Memory B cell (primary cell): ENCODE data around the gene ZBTB38.

Experiments used
- ATAC-seq: fragments of 150-1000 bp; cut with Tn5 transposase; 2 replicates; pipeline ENCODE4 v1.10.0; 2021; ENCODE audit warnings: low read depth, mild to moderate bottlenecking, moderate library complexity
- DNase-seq, 2 donors: peaks; one replicate each; pipeline ENCODE4 v3.0.0; 2022; ENCODE audit warnings: low spot score in 2 of 2
- H3K27ac Mint-ChIP-seq: one replicate; pipeline ENCODE4 v1.8.0; 2022; ENCODE audit warnings: mild to moderate bottlenecking, moderate library complexity, mixed read lengths
- H3K27me3 Mint-ChIP-seq: one replicate; pipeline ENCODE4 v1.8.0; 2022; ENCODE audit warnings: mixed read lengths
- H3K36me3 Mint-ChIP-seq: one replicate; pipeline ENCODE4 v1.8.0; 2022; ENCODE audit warnings: mild to moderate bottlenecking, mixed read lengths
- H3K4me1 Mint-ChIP-seq: one replicate; pipeline ENCODE4 v1.8.0; 2022; ENCODE audit warnings: mixed read lengths
- H3K4me3 Mint-ChIP-seq: one replicate; pipeline ENCODE4 v1.8.0; 2022; ENCODE audit warnings: mild to moderate bottlenecking, moderate library complexity, mixed read lengths
- H3K9me3 Mint-ChIP-seq: one replicate; pipeline ENCODE4 v1.8.0; 2022; ENCODE audit warnings: mixed read lengths

The ZBTB38 gene

DNA sequence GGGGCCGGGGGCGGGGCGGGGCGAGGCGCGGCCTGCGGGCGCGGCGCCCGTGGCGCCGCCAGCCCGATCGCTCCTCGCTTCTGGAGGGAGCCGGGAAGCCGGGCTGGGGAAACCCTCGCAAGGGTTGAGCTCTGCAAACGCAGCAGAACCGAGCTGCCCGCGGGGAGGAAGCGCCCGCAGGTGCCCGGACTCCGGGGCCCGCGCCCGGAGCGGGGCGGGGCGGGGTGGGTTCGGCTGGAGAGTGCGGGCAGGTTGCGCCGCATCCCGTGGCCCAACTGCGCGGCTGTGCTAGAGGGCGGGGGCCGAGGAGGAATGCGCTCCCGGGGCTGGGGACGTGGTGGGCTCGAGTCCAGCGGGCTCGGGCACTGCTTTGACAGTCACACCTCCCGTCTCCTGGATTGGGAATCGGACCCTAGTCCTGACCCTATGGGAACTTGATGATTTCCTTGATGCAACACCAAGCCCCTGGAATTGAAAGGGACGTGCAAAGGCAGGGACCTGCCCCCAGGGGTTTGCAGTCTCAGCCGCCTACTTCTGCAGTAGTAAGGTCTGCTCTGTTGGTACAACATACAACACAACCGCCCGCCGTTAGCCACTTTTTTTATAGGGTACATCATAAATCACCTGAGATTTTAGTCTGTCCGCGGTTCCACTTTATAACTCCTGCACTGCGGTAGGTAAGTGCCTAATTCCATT, 34.3 kb downstream of the ZBTB38 start:
- H3K36me3 Mint-ChIP-seq = peaks cover 20% of the 10 kb centered on the region
- DNase-seq (peak; percentile 42 to 67), ATAC-seq (peak; percentile 63)
- peak overlapping the region; percentile 84 for H3K4me3 Mint-ChIP-seq
- peaks cover 36% of the 10 kb centered on the region for H3K4me1 Mint-ChIP-seq
- H3K9me3 Mint-ChIP-seq = no peaks in the 10 kb centered on the region
- H3K27ac Mint-ChIP-seq = peak overlapping the region; percentile 66
- H3K27me3 Mint-ChIP-seq = no peaks in the 10 kb centered on the region

DNA sequence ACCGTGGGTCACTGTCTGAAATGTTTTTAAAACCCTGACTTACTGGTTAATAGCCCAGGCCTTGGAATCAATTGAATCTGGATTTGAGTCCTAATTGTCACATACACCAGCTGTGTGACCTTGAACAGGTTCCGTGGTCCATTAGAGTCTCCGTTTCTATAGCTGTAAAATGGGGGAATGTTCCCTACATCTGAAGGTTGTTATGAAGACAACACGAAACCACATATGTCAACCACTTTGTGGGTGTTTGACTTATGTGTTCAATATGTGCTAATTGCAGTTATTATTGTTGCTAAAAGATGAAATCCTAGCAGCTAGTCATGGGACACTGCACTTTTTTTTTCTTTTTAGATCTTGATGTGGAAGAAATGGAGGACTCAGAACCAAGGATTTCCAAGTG, 35.3 kb downstream of the ZBTB38 start:
- peak overlapping the region; percentile 80 for H3K27ac Mint-ChIP-seq
- peaks cover 22% of the 10 kb centered on the region for H3K36me3 Mint-ChIP-seq
- peak overlapping the region; percentile 60 for H3K4me3 Mint-ChIP-seq
- ATAC-seq (no peak), DNase-seq (no peak)
- peaks cover 36% of the 10 kb centered on the region for H3K4me1 Mint-ChIP-seq
- H3K9me3 Mint-ChIP-seq = no peaks in the 10 kb centered on the region
- no peaks in the 10 kb centered on the region for H3K27me3 Mint-ChIP-seq

- H3K4me3 Mint-ChIP-seq = no peak overlapping the region
- H3K4me1 Mint-ChIP-seq = peaks cover 35% of the 10 kb centered on the region
Measured at GRCh38 chr3:141405025-141405424, 36.7 kb downstream of the ZBTB38 start.

DNA sequence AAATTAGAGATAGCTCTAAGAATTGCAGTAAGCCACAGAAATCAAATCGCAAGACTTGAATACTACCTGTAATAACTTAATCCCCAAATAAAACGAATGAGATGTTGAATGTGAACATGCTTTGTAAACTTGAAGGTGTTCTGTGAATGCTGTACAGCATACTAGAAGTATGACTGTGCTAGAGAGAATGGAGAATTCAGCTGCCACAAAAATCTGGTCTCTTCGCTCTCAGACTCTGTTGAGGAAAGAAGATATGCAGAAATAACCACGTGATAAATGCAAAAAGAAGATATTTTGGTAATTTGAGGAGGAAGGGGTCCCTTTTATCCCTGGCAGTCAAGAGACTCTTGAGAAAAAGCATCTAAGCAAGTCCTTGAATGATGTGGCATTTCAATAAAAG, 37.3 kb downstream of the ZBTB38 start:
- DNase-seq (no peak), ATAC-seq (no peak)
- peaks cover 37% of the 10 kb centered on the region for H3K4me1 Mint-ChIP-seq
- H3K27me3 Mint-ChIP-seq = no peaks in the 10 kb centered on the region
- peaks cover 24% of the 10 kb centered on the region for H3K36me3 Mint-ChIP-seq
- H3K9me3 Mint-ChIP-seq = no peaks in the 10 kb centered on the region
- H3K4me3 Mint-ChIP-seq = no peak overlapping the region
- peak overlapping the region; percentile 80 for H3K27ac Mint-ChIP-seq

More at GRCh38 chr3:141405025-141405424, 36.7 kb downstream of the ZBTB38 start:
- Mint-ChIP-seq H3K27me3 (no peaks in the 10 kb centered on the region), H3K9me3 (no peaks in the 10 kb centered on the region), H3K36me3 (peaks cover 24% of the 10 kb centered on the region), H3K27ac (peak overlapping the region; percentile 80)
- ATAC-seq (no peak), DNase-seq (no peak)

DNA sequence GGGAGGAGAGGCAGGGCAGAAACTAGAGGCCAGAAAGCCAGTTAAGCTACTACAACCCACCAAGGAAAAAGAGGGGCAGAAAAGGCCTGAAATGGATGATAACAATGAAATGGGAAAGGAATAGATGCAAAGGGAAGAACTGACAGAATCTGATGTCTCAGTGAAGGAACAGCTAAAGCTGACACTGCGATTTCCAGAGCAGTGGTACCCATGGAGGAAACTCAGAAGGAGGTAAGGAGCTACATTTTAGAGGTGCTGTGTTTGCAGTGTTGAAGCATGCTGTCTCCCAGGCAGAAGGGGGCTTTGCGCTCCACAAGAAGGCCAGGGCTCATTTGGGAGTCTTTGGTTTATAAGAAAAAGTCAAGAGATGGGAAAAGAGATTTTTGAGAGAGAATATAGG, 38.0 kb downstream of the ZBTB38 start:
- no peaks in the 10 kb centered on the region for H3K27me3 Mint-ChIP-seq
- H3K9me3 Mint-ChIP-seq = no peaks in the 10 kb centered on the region
- ATAC-seq = no peak
- DNase-seq = no peak
- H3K4me1 Mint-ChIP-seq = peaks cover 38% of the 10 kb centered on the region
- peak overlapping the region; percentile 16 for H3K27ac Mint-ChIP-seq
- peaks cover 24% of the 10 kb centered on the region for H3K36me3 Mint-ChIP-seq
- no peak overlapping the region for H3K4me3 Mint-ChIP-seq

GRCh38 chr3:141407047-141407446, 38.7 kb downstream of the ZBTB38 start:
- ATAC-seq = no peak
- H3K36me3 Mint-ChIP-seq = peaks cover 24% of the 10 kb centered on the region
- no peak for DNase-seq
- no peak overlapping the region for H3K4me3 Mint-ChIP-seq
- no peak overlapping the region for H3K27ac Mint-ChIP-seq
- no peaks in the 10 kb centered on the region for H3K27me3 Mint-ChIP-seq
- no peaks in the 10 kb centered on the region for H3K9me3 Mint-ChIP-seq
- H3K4me1 Mint-ChIP-seq = peaks cover 40% of the 10 kb centered on the region

GRCh38 chr3:141407825-141408224, 39.5 kb downstream of the ZBTB38 start:
- Mint-ChIP-seq H3K4me1 (peaks cover 46% of the 10 kb centered on the region), H3K27ac (peak overlapping the region; percentile 69), H3K4me3 (no peak overlapping the region), H3K36me3 (peaks cover 25% of the 10 kb centered on the region), H3K27me3 (no peaks in the 10 kb centered on the region), H3K9me3 (no peaks in the 10 kb centered on the region)
- DNase-seq (no peak), ATAC-seq (no peak)

GRCh38 chr3:141408596-141408995, 40.3 kb downstream of the ZBTB38 start:
- no peak for ATAC-seq
- H3K27me3 Mint-ChIP-seq = no peaks in the 10 kb centered on the region
- peak overlapping the region; percentile 99 for H3K27ac Mint-ChIP-seq
- no peaks in the 10 kb centered on the region for H3K9me3 Mint-ChIP-seq
- H3K4me1 Mint-ChIP-seq = peaks cover 47% of the 10 kb centered on the region
- DNase-seq = no peak
- no peak overlapping the region for H3K4me3 Mint-ChIP-seq
- H3K36me3 Mint-ChIP-seq = peaks cover 30% of the 10 kb centered on the region

GRCh38 chr3:141409940-141410241, 41.6 kb downstream of the ZBTB38 start:
- Mint-ChIP-seq H3K4me1 (peaks cover 43% of the 10 kb centered on the region), H3K36me3 (peaks cover 34% of the 10 kb centered on the region), H3K27ac (peak overlapping the region; percentile 99), H3K27me3 (no peaks in the 10 kb centered on the region), H3K9me3 (no peaks in the 10 kb centered on the region), H3K4me3 (no peak overlapping the region)
- DNase-seq (no peak), ATAC-seq (no peak)

DNA sequence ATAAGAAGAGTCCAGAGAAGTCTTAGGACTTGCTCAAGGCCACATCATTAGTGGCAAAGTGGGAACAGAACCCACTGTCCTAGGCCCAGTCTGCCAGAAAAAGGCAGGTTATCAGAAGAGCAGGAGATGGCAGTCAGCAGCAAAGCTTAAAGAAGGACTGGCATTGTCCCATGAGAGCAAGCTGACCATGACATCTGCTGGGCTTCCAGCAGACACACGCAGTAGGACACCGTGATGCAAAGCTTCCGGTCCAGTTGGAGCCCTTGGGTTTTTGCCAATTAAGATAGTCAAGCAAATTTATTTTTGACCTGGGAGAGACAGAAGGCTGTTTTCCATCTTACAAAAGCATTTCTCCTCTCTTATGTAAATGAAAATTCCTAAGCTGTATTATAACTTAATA, 42.1 kb downstream of the ZBTB38 start:
- Mint-ChIP-seq H3K27ac (peak overlapping the region; percentile 99), H3K36me3 (peaks cover 34% of the 10 kb centered on the region)
- ATAC-seq = no peak

DNA sequence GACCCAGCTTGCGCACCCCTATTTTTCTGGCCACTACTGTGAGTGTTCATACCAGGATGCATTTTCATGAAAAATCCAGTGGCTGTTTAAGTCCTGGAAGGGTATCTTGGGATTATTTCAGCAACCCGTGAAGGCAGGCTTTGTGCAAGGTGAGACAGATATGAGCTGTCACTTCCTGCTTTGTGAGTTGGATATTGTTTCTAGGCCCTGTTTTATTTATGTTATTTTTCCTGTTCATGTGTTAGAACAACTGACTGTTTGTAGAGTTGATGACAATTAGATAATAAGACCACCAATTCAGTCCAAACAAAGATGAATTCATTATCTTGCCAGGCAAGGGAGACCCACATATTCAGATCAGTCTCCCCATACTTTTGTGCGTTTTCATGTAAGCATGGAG, 42.5 kb downstream of the ZBTB38 start:
- no peaks in the 10 kb centered on the region for H3K9me3 Mint-ChIP-seq
- H3K4me1 Mint-ChIP-seq = peaks cover 41% of the 10 kb centered on the region
- ATAC-seq (no peak), DNase-seq (no peak)
- no peaks in the 10 kb centered on the region for H3K27me3 Mint-ChIP-seq
- H3K4me3 Mint-ChIP-seq = peak overlapping the region; percentile 65
- peaks cover 30% of the 10 kb centered on the region for H3K36me3 Mint-ChIP-seq
- peak overlapping the region; percentile 99 for H3K27ac Mint-ChIP-seq

More for the DNA sequence above, 42.1 kb downstream of the ZBTB38 start:
- DNase-seq = no peak
- Mint-ChIP-seq H3K4me1 (peaks cover 44% of the 10 kb centered on the region), H3K27me3 (no peaks in the 10 kb centered on the region), H3K9me3 (no peaks in the 10 kb centered on the region), H3K4me3 (no peak overlapping the region)

DNA sequence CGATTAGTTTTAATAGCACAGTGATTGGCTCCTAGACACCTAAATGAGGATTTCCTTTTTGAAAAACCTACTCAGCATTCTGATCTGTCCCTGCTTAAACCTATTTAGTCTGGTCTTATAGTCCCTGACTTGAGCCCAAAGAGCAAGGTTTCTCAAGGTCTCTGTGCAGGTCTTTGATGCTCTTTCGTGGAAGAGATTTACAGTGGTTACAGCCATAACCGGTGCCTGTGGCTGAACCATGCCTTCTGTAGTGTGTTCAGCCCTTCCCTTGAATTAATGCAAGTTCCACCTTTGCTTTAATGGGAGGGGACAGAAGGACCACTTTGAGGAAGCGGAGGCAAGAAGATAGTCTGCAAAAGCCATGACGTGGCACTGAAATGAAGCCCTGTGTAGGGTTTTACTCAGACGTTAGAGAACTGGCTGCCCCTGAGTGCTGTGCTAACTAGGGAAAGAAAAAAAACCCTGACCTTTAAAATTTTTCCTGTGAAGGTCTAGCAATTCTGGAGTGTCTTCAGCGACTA, 43.0 kb downstream of the ZBTB38 start:
- Mint-ChIP-seq H3K36me3 (peaks cover 26% of the 10 kb centered on the region), H3K9me3 (no peaks in the 10 kb centered on the region), H3K27ac (peak overlapping the region; percentile 99), H3K27me3 (no peaks in the 10 kb centered on the region), H3K4me1 (peaks cover 37% of the 10 kb centered on the region), H3K4me3 (peak overlapping the region; percentile 65)
- ATAC-seq (peak; percentile 48), DNase-seq (peak; percentile 5 to 32)

DNA sequence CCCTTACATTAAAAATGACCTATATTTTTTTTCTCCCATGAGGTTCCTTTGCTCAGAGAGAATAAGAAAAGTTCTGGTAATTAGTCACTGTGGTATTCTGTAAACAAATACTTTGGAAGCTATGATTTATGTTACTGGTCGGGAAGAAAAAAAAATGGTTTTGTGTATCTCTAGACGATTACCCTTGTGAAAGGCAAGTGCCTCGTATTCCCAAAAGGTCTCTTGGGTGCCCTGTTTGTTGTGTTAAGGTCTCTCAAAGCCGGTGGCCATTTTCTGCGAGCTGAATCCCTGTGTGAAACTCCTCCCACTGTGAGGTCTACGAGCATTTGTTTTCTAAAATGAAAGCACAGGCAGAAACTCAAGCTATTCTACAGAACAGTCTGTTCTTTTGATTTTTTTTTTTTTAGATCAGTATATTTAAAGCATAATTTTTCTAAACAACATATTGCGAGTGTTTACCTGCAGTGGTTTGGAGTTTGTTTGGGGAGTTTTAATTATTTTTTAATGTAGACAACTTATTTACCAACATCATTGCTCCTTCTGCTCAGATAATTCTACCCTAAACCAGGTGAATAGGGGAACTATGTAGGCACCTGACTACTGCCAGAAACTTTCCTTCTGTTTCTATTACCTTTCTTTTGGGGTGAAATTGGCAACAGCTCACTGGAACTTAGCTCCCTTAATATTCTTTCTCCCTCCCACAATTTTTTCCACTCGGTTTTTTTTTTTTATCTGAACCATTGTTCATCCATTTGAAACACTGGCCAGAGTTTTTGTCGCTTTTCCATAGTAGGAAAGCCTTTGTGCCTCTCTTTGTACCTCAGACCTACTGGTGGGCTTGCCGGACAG, 44.0 kb downstream of the ZBTB38 start:
- peak overlapping the region; percentile 99 for H3K27ac Mint-ChIP-seq
- peaks cover 39% of the 10 kb centered on the region for H3K4me1 Mint-ChIP-seq

DNA sequence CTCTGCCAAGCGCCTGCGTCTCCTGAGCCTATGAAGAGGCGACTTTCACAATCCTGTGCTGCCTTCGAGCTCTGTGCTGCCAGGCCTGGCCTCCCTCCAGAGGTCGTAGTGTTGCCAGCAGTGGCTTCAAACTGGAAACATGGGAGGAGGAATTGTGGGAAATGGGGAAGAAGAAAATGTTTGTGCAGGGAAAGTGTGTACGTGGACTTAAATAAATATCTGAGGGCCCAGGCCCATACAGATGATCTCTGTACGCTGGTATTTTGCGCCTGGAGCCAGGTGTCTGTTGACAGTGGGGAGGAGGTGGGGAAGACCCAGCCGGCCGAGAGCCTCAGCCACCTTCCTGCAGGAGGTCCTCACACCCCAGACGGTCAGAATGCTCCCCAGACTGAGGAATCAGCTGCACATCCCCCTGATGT, 44.6 kb downstream of the ZBTB38 start:
- DNase-seq (no peak), ATAC-seq (no peak)
- Mint-ChIP-seq H3K27me3 (no peaks in the 10 kb centered on the region), H3K36me3 (peaks cover 31% of the 10 kb centered on the region), H3K4me1 (peaks cover 40% of the 10 kb centered on the region), H3K4me3 (peak overlapping the region; percentile 64), H3K27ac (peak overlapping the region; percentile 99), H3K9me3 (no peaks in the 10 kb centered on the region)

More for the DNA sequence above, 44.0 kb downstream of the ZBTB38 start:
- DNase-seq (peak; percentile 46 to 56), ATAC-seq (peak; percentile 88)
- peaks cover 29% of the 10 kb centered on the region for H3K36me3 Mint-ChIP-seq
- H3K9me3 Mint-ChIP-seq = no peaks in the 10 kb centered on the region
- peak overlapping the region; percentile 82 for H3K4me3 Mint-ChIP-seq
- H3K27me3 Mint-ChIP-seq = no peaks in the 10 kb centered on the region
